Neural progenitor cell (in vitro differentiated cells): ENCODE results near the gene PTPN4. TPM values are rescaled to one million over a fixed set of nuclear protein-coding genes. Genes with fewer than 3 reads are reported as not detected.

ENCODE experiments used
- DNase-seq: peaks from one replicate; pipeline ENCODE4 v3.0.0-alpha.2; 2016; ENCODE audit warnings: low spot score
- H2AFZ ChIP-seq: fragments of 200-600 bp; sonication (generic); replicated peaks from 2 replicates; pipeline ENCODE4 v1.6.1; 2016; ENCODE audit warnings: antibody characterized with exemption
- H3F3A ChIP-seq: fragments of 200-600 bp; sonication (generic); 2 replicates; pipeline ENCODE4 v1.6.1; 2016; ENCODE audit warnings: antibody characterized with exemption, low read depth
- H3K27ac ChIP-seq: fragments of 200-600 bp; sonication (generic); 2 replicates; pipeline ENCODE4 v1.5.1; 2016; ENCODE audit warnings: mild to moderate bottlenecking
- H3K27me3 ChIP-seq: fragments of 200-600 bp; sonication (generic); 2 replicates; pipeline ENCODE4 v1.6.1; 2016; ENCODE audit warnings: mild to moderate bottlenecking, moderate library complexity
- H3K36me3 ChIP-seq: fragments of 200-600 bp; sonication (generic); 2 replicates; pipeline ENCODE4 v1.5.1; 2016
- H3K4me1 ChIP-seq: fragments of 200-600 bp; sonication (generic); 2 replicates; pipeline ENCODE4 v1.6.1; 2016; ENCODE audit warnings: mixed run types
- H3K4me2 ChIP-seq: fragments of 200-600 bp; sonication (generic); 2 replicates; pipeline ENCODE4 v1.6.1; 2016
- H3K4me3 ChIP-seq: fragments of 200-600 bp; sonication (generic); 2 replicates; pipeline ENCODE4 v1.5.1; 2016
- H3K79me2 ChIP-seq: fragments of 200-600 bp; sonication (generic); 2 replicates; pipeline ENCODE4 v1.6.1; 2016; ENCODE audit warnings: low read depth
- H3K9ac ChIP-seq: fragments of 200-600 bp; sonication (generic); 2 replicates; pipeline ENCODE4 v1.6.1; 2016
- H3K9me3 ChIP-seq: fragments of 200-600 bp; sonication (generic); 2 replicates; pipeline ENCODE4 v1.5.1; 2016; ENCODE audit warnings: low read depth
- H4K20me1 ChIP-seq: fragments of 200-600 bp; sonication (generic); 2 replicates; pipeline ENCODE4 v1.6.1; 2016; ENCODE audit warnings: low read depth
- H3K27ac Mint-ChIP-seq: 3 replicates; pipeline ENCODE4 v1.8.0; 2021; ENCODE audit warnings: mixed read lengths
- H3K27me3 Mint-ChIP-seq: 2 replicates; pipeline ENCODE4 v1.8.0; 2022; ENCODE audit warnings: low read depth, mild to moderate bottlenecking, inconsistent platforms, moderate library complexity, mixed read lengths; ENCODE audit not compliant: insufficient read depth
- H3K36me3 Mint-ChIP-seq: 3 replicates; pipeline ENCODE4 v1.8.0; 2021; ENCODE audit warnings: mixed read lengths
- H3K4me1 Mint-ChIP-seq: 3 replicates; pipeline ENCODE4 v1.8.0; 2021; ENCODE audit warnings: mixed read lengths
- H3K4me3 Mint-ChIP-seq: 3 replicates; pipeline ENCODE4 v1.8.0; 2021; ENCODE audit warnings: mild to moderate bottlenecking, moderate library complexity, mixed read lengths
- H3K9me3 Mint-ChIP-seq: 3 replicates; pipeline ENCODE4 v1.8.0; 2020; ENCODE audit warnings: mixed read lengths
- CTCF ChIP-seq: fragments of 200-600 bp; sonication (generic); IDR thresholded peaks from 2 replicates; pipeline ENCODE4 v1.5.1; 2017; ENCODE audit warnings: antibody characterized with exemption, mild to moderate bottlenecking
- EZH2 ChIP-seq: fragments of 200-600 bp; sonication (generic); IDR thresholded peaks from 2 replicates; pipeline ENCODE4 v1.6.1; 2017; ENCODE audit warnings: antibody characterized with exemption, mild to moderate bottlenecking, moderate library complexity
- EZH2phosphoT487 ChIP-seq: fragments of 200-600 bp; sonication (generic); IDR thresholded peaks from 2 replicates; pipeline ENCODE4 v1.6.1; 2017; ENCODE audit warnings: antibody characterized with exemption
- total RNA-seq: library from RNA; depleted of rRNA; stranded (reverse); fragments of >200 nt; gene quantifications from 2 replicates; pipeline ENCODE4 v1.2.3, GENCODE V29; 2015; ENCODE audit warnings: low replicate concordance

Gene PTPN4
- total RNA-seq, 1 donor from 2014 or later, result 51.8 TPM

GRCh38 chr2:120012363-120012762 is 252.6 kb downstream of the PTPN4 start:
- H4K20me1 ChIP-seq, result peaks cover 15% of the 10 kb centered on the region
- H3K9me3 ChIP-seq, result no peaks in the 10 kb centered on the region
- peak overlapping the region; percentile 80 for H3K4me3 Mint-ChIP-seq
- peaks cover 19% of the 10 kb centered on the region for H3K36me3 Mint-ChIP-seq
- no peak overlapping the region for H3K9ac ChIP-seq
- H3K4me1 Mint-ChIP-seq, result peaks cover 23% of the 10 kb centered on the region
- peak overlapping the region; percentile 74 for H3K4me2 ChIP-seq
- peak overlapping the region; percentile 75 for H3K4me3 ChIP-seq
- peaks cover 6% of the 10 kb centered on the region for H3K27me3 ChIP-seq
- peaks cover 25% of the 10 kb centered on the region for H3K4me1 ChIP-seq
- H3F3A ChIP-seq, result peaks cover 26% of the 10 kb centered on the region
- H2AFZ ChIP-seq, result no peak overlapping the region
- peaks cover 41% of the 10 kb centered on the region for H3K79me2 ChIP-seq
- TF ChIP-seq CTCF, result no peak
- no peak for TF ChIP-seq EZH2phosphoT487
- TF ChIP-seq EZH2, result no peak
- H3K27ac Mint-ChIP-seq, result peak overlapping the region; percentile 36
- H3K36me3 ChIP-seq, result no peaks in the 10 kb centered on the region
- H3K27me3 Mint-ChIP-seq, result peaks cover 10% of the 10 kb centered on the region
- H3K9me3 Mint-ChIP-seq, result peaks cover 16% of the 10 kb centered on the region
- DNase-seq, result no peak
- H3K27ac ChIP-seq, result no peak overlapping the region

- Histone ChIP-seq H3K4me3 (peak within 1 kb of the TSS; percentile 75), H3K27ac (peak within 1 kb of the TSS; percentile 93), H3K4me1 (peaks cover 21% of the 10 kb centered on the region), H3K4me2 (peak within 1 kb of the TSS; percentile 99), H3K79me2 (peaks cover 47% of the 10 kb centered on the region), H3K9ac (peak within 1 kb of the TSS; percentile 77), H3K36me3 (no peaks in the 10 kb centered on the region), H4K20me1 (peaks cover 15% of the 10 kb centered on the region), H3F3A (peaks cover 20% of the 10 kb centered on the region), H3K27me3 (peaks cover 6% of the 10 kb centered on the region), H2AFZ (peak within 1 kb of the TSS; percentile 38), H3K9me3 (no peaks in the 10 kb centered on the region)
- Mint-ChIP-seq H3K4me1 (peaks cover 19% of the 10 kb centered on the region), H3K27me3 (peaks cover 7% of the 10 kb centered on the region), H3K9me3 (peaks cover 15% of the 10 kb centered on the region), H3K36me3 (peaks cover 19% of the 10 kb centered on the region), H3K27ac (peak within 1 kb of the TSS; percentile 36), H3K4me3 (peak within 1 kb of the TSS; percentile 96)
- peak; percentile 100 for DNase-seq
- TF ChIP-seq EZH2, result peak; percentile 38
- TF ChIP-seq EZH2phosphoT487, result peak; percentile 35
- TF ChIP-seq CTCF, result no peak
These were observed 253.3 kb downstream of the PTPN4 start, which contains the start of gene EPB41L5 for GRCh38 chr2:120012771-120013596. Gene EPB41L5, plus strand, starts transcription at chr2:120013077. Its CDS starts 6,008 bp downstream, at chr2:120019085.

- H3F3A ChIP-seq, result peaks cover 17% of the 10 kb centered on the region
- peaks cover 19% of the 10 kb centered on the region for H3K36me3 Mint-ChIP-seq
- peaks cover 22% of the 10 kb centered on the region for H4K20me1 ChIP-seq
- no peaks in the 10 kb centered on the region for H3K9me3 ChIP-seq
- H3K9ac ChIP-seq, result peak overlapping the region; percentile 77
- H3K27ac Mint-ChIP-seq, result no peak overlapping the region
- DNase-seq, result no peak
- peaks cover 18% of the 10 kb centered on the region for H3K4me1 ChIP-seq
- H3K4me1 Mint-ChIP-seq, result peaks cover 15% of the 10 kb centered on the region
- H3K9me3 Mint-ChIP-seq, result peaks cover 15% of the 10 kb centered on the region
- H3K27me3 Mint-ChIP-seq, result peaks cover 7% of the 10 kb centered on the region
- H3K27me3 ChIP-seq, result peaks cover 6% of the 10 kb centered on the region
- peak overlapping the region; percentile 99 for H3K4me2 ChIP-seq
- H2AFZ ChIP-seq, result peak overlapping the region; percentile 38
- H3K4me3 Mint-ChIP-seq, result peak overlapping the region; percentile 96
- no peak for TF ChIP-seq EZH2
- TF ChIP-seq CTCF, result no peak
- no peak for TF ChIP-seq EZH2phosphoT487
- H3K4me3 ChIP-seq, result peak overlapping the region; percentile 75
- no peaks in the 10 kb centered on the region for H3K36me3 ChIP-seq
- peaks cover 54% of the 10 kb centered on the region for H3K79me2 ChIP-seq
- peak overlapping the region; percentile 93 for H3K27ac ChIP-seq
These were observed 254.0 kb downstream of the PTPN4 start for GRCh38 chr2:120013597-120014223.
